Psoas muscle (tissue), 8 donors: ENCODE measurements around the gene UBL7. TPM values are rescaled to one million over a fixed set of nuclear protein-coding genes. Genes with fewer than 3 reads are reported as not detected.

Experiments used
- ATAC-seq, 4 donors: fragments of 200-7000 bp; cut with Tn5 transposase; one replicate each; pipeline ENCODE4 v1.9.1; 2020; ENCODE audit warnings: moderate library complexity in 3 of 4, mild to moderate bottlenecking in 2 of 4
- DNase-seq, 2 donors: peaks; one replicate each; pipeline ENCODE4 v3.0.0-alpha.2; 2020
- H3K27ac ChIP-seq: fragments of 200-600 bp; one replicate; pipeline ENCODE4 v1.8.0; 2022
- H3K27me3 ChIP-seq, 3 donors: fragments of 200-600 bp in 1 of 3; one replicate each; pipeline versions ENCODE4 v1.6.1 to v1.8.0; 2013 to 2022; ENCODE audit warnings: low read length in 2 of 3, mild to moderate bottlenecking in 2 of 3, moderate library complexity in 1 of 3; ENCODE audit not compliant: insufficient read depth in 3 of 3
- H3K36me3 ChIP-seq, 2 donors: fragments of 200-600 bp in 1 of 2; one replicate each; pipeline versions ENCODE4 v1.6.1 to v1.8.0; 2013 to 2022; ENCODE audit warnings: low read depth in 1 of 2, mild to moderate bottlenecking in 1 of 2, moderate library complexity in 1 of 2; ENCODE audit not compliant: insufficient read depth in 1 of 2
- H3K4me1 ChIP-seq: fragments of 200-600 bp; one replicate; pipeline ENCODE4 v1.8.0; 2022
- H3K4me3 ChIP-seq: fragments of 200-600 bp; one replicate; pipeline ENCODE4 v1.8.0; 2022; ENCODE audit warnings: mild to moderate bottlenecking
- H3K9me3 ChIP-seq: fragments of 200-600 bp; one replicate; pipeline ENCODE4 v1.8.0; 2022
- CTCF ChIP-seq: fragments of 200-600 bp; IDR thresholded peaks from one replicate; pipeline ENCODE4 v1.8.0; 2022; ENCODE audit warnings: antibody characterized with exemption
- WGBS, 3 donors: extraction: QIAGEN DNeasy Blood & Tissue Kit; methylation state at CpG; one replicate each; pipeline versions ENCODE4 v1.1.6 to v1.1.7; 2013; 5-methylcytosine and 5-hydroxymethylcytosine counted together
- intact Hi-C, 2 donors: fragments of 100-400 bp; cut with DNase I; formaldehyde crosslinking; loops; one replicate each; pipeline versions ENCODE4 v1.11.0 to v1.14.2; 2022
- polyA plus RNA-seq, 3 donors: library from polyadenylated mRNA; stranded (reverse); fragments of 200-250 nt; gene quantifications; one replicate each; pipeline ENCODE4 v1.2.3, GENCODE V29; 2013
- total RNA-seq, 4 donors: library from RNA; stranded (reverse); fragmentation: NEBNext Ultra II Directional in 2 of 4; extraction: Animal tissue kit (Norgen Biotek cat#: 25700) in 2 of 4; gene quantifications; one replicate each; pipeline versions ENCODE4 v1.2.1 to v1.2.4, GENCODE V29; 2021 to 2023
- donor health status: healthy with polysubstance abuse.
- donor health status: DM: no; HTN: no; CAD: no; lungs with moderate emphysema.
- donor health status: Bipolar disorder and iron deficiency.
- donor health status: healthy.
- donor health status: DM: yes; HTN: yes; CAD: no.
- donor health status: DM: no; HTN: no; CAD: no.
- donor health status: DM: no; HTN: no; CAD: no.
- donor health status: DM: yes; HTN: yes; CAD: no.

Gene UBL7
- total and polyA plus RNA-seq, 7 donors: 45.5 to 91.7 (median 61.3) TPM

GRCh38 chr15:74427607-74428441 lies 33.1 kb downstream of the UBL7 start:
- H3K4me3 ChIP-seq: no peak overlapping the region
- H3K27me3 ChIP-seq: peaks cover 0 to 20% (median 4%) of the 10 kb centered on the region in 3 donors
- intact Hi-C loops: no loop called here
- TF ChIP-seq CTCF: no peak
- 78 to 81% (median 79%) methylated on average over 9 of the region's 9 CpGs for WGBS, 3 donors
- H3K36me3 ChIP-seq: no peaks in the 10 kb centered on the region
- no peak for DNase-seq
- H3K4me1 ChIP-seq: peaks cover 3% of the 10 kb centered on the region
- no peak overlapping the region for H3K27ac ChIP-seq
- ATAC-seq: no peak
- H3K9me3 ChIP-seq: no peaks in the 10 kb centered on the region

- H3K27me3 ChIP-seq: peaks cover 0 to 15% (median 0%) of the 10 kb centered on the region in 3 donors
- ATAC-seq (no peak), DNase-seq (no peak)
- H3K4me1 ChIP-seq: no peaks in the 10 kb centered on the region
- intact Hi-C loops: no loop called here
- WGBS, 3 donors: 84 to 89% (median 87%) methylated on average over 10 of the region's 10 CpGs
- H3K36me3 ChIP-seq: no peaks in the 10 kb centered on the region
- TF ChIP-seq CTCF: no peak
- H3K27ac ChIP-seq: no peak overlapping the region
- H3K4me3 ChIP-seq: no peak overlapping the region
- H3K9me3 ChIP-seq: no peaks in the 10 kb centered on the region
These were observed 34.3 kb downstream of the UBL7 start for GRCh38 chr15:74426404-74427281.

- H3K4me3 ChIP-seq: no peak overlapping the region
- DNase-seq (no peak), ATAC-seq (no peak)
- no peak overlapping the region for H3K27ac ChIP-seq
- no peaks in the 10 kb centered on the region for H3K36me3 ChIP-seq
- WGBS, 3 donors: 77 to 86% (median 83%) methylated on average over 7 of the region's 7 CpGs
- peaks cover 0 to 4% (median 0%) of the 10 kb centered on the region in 3 donors for H3K27me3 ChIP-seq
- intact Hi-C loops: no loop called here
- TF ChIP-seq CTCF: no peak
- no peaks in the 10 kb centered on the region for H3K9me3 ChIP-seq
- no peaks in the 10 kb centered on the region for H3K4me1 ChIP-seq
These were observed 35.3 kb downstream of the UBL7 start for GRCh38 chr15:74425630-74426029.

- H3K4me1 ChIP-seq: no peaks in the 10 kb centered on the region
- WGBS, 3 donors: 80 to 87% (median 81%) methylated on average over 8 of the region's 8 CpGs
- H3K9me3 ChIP-seq: no peaks in the 10 kb centered on the region
- ATAC-seq (no peak), DNase-seq (no peak)
- intact Hi-C loops: no loop called here
- H3K27ac ChIP-seq: no peak overlapping the region
- no peaks in the 10 kb centered on the region for H3K36me3 ChIP-seq
- TF ChIP-seq CTCF: no peak
- H3K4me3 ChIP-seq: no peak overlapping the region
- H3K27me3 ChIP-seq: no peaks in the 10 kb centered on the region
These were observed 35.9 kb downstream of the UBL7 start for GRCh38 chr15:74424901-74425528.
